GM12878 (cell line): Measurements from ENCODE around the gene MYOCD. TPM values are rescaled to one million over a fixed set of nuclear protein-coding genes. Genes with fewer than 3 reads are reported as not detected.

Experiments
- ATAC-seq: fragments of 200-7000 bp; cut with Tn5 transposase; 3 replicates; pipeline ENCODE4 v1.9.1; 2020; ENCODE audit warnings: mild to moderate bottlenecking, moderate library complexity
- BruUV-seq: library from RNA; stranded (reverse); fragments of 400-500 nt; replicated peaks from 2 replicates; lab custom pipeline; 2021; lab: Mats Ljungman, UMichigan
- CTCF ChIA-PET: fragments of 300-600 bp; sonication (Branson Sonifier 250); formaldehyde crosslinking; extraction: SDS; loops from one replicate; lab custom pipeline; 2021; ENCODE audit warnings: inconsistent platforms; lab: Yijun Ruan, JAX
- POLR2A ChIA-PET: fragments of 350-600 bp; formaldehyde crosslinking; extraction: SDS; loops from one replicate; lab custom pipeline; 2021; ENCODE audit warnings: inconsistent platforms; lab: Charles Lee
- RAD21 ChIA-PET: fragments of 300-600 bp; sonication (Branson Sonifier 250); formaldehyde crosslinking; loops from one replicate; lab custom pipeline; 2023; ENCODE audit warnings: antibody characterized with exemption; ENCODE audit not compliant: unreplicated experiment; lab: Charles Lee
- SMC1A ChIA-PET: fragments of 300-600 bp; sonication (Branson Sonifier 250); formaldehyde crosslinking; loops from one replicate; lab custom pipeline; 2023; ENCODE audit not compliant: unreplicated experiment, uncharacterized antibody; lab: Charles Lee
- DNase-seq: peaks from one replicate; pipeline ENCODE4 v3.0.0-alpha.2; 2011; ENCODE audit warnings: low read depth, low spot score
- FAIRE-seq: peaks from 3 replicates; lab custom pipeline; 2011; peaks lifted over from hg19 to GRCh38; lab: Jason Lieb, UNC
- H2AFZ ChIP-seq: 2 replicates; pipeline ENCODE4 v1.6.0; 2011; ENCODE audit warnings: low read depth, low read length, control low read depth; ENCODE audit not compliant: control insufficient read depth
- H3K27ac ChIP-seq: 2 replicates; pipeline ENCODE4 v1.5.1; 2011; ENCODE audit warnings: control low read depth; ENCODE audit not compliant: control insufficient read depth, insufficient read depth
- H3K27me3 ChIP-seq, 2 experiments: replicated peaks in 1 of 2; 2 replicates each; pipeline versions ENCODE4 v1.6.0 to v1.6.1; 2011; ENCODE audit warnings: low read length in 1 of 2; ENCODE audit not compliant: control insufficient read depth in 2 of 2, insufficient read depth in 2 of 2
- H3K36me3 ChIP-seq, 2 experiments: 2 replicates each; pipeline ENCODE4 v1.5.1; 2011; ENCODE audit warnings: low read length in 1 of 2; ENCODE audit not compliant: control insufficient read depth in 2 of 2, insufficient read depth in 2 of 2
- H3K4me1 ChIP-seq: 2 replicates; pipeline ENCODE4 v1.6.1; 2011; ENCODE audit warnings: mild to moderate bottlenecking, low read length, moderate library complexity, mixed read lengths; ENCODE audit not compliant: control insufficient read depth, insufficient read depth
- H3K4me2 ChIP-seq: 2 replicates; pipeline ENCODE4 v1.6.0; 2011; ENCODE audit warnings: control low read depth; ENCODE audit not compliant: control insufficient read depth, insufficient read depth
- H3K4me3 ChIP-seq: fragments of 200-600 bp; sonication (generic); 2 replicates; pipeline ENCODE4 v1.5.1; 2016
- H3K79me2 ChIP-seq: 2 replicates; pipeline ENCODE4 v1.6.0; 2011; ENCODE audit warnings: low read length; ENCODE audit not compliant: control insufficient read depth, insufficient read depth
- H3K9ac ChIP-seq: 2 replicates; pipeline ENCODE4 v1.8.0; 2011; ENCODE audit warnings: low read length, control low read depth, mixed read lengths; ENCODE audit not compliant: control insufficient read depth, insufficient read depth
- H3K9me3 ChIP-seq: replicated peaks from 3 replicates; pipeline ENCODE4 v1.5.1; 2011; ENCODE audit warnings: mild to moderate bottlenecking, low read length; ENCODE audit not compliant: control insufficient read depth, insufficient read depth
- H4K20me1 ChIP-seq: 2 replicates; pipeline ENCODE4 v1.6.0; 2011; ENCODE audit not compliant: control insufficient read depth, insufficient read depth
- ASH2L ChIP-seq: fragments of 300-600, 200-600 bp; sonication (generic); IDR thresholded peaks from 2 replicates; pipeline ENCODE4 v1.6.1; 2017; ENCODE audit warnings: low read depth, mild to moderate bottlenecking, borderline replicate concordance
- BMI1 ChIP-seq: fragments of 450-650 bp; IDR thresholded peaks from 2 replicates; pipeline ENCODE4 v1.6.1; 2016; ENCODE audit warnings: mild to moderate bottlenecking, moderate library complexity, borderline replicate concordance
- IKZF2 ChIP-seq, 2 experiments: fragments of 450-650 bp; IDR thresholded peaks; 2 replicates each; pipeline ENCODE4 v1.6.1; 2017; ENCODE audit warnings: mild to moderate bottlenecking in 2 of 2, moderate library complexity in 2 of 2
- MYC ChIP-seq: IDR thresholded peaks from 2 replicates; pipeline ENCODE4 v1.6.1; 2011; ENCODE audit warnings: mild to moderate bottlenecking, low read length, moderate library complexity, inconsistent platforms; ENCODE audit not compliant: insufficient read depth, insufficient replicate concordance, insufficient read length, severe bottlenecking
- RELA ChIP-seq: fragments of 450-650 bp; IDR thresholded peaks from 2 replicates; pipeline ENCODE4 v1.8.0; 2014; ENCODE audit warnings: borderline replicate concordance; ENCODE audit not compliant: partially characterized antibody
- SMARCA5 ChIP-seq: fragments of 450-650 bp; IDR thresholded peaks from 2 replicates; pipeline ENCODE4 v1.6.1; 2017; ENCODE audit warnings: mild to moderate bottlenecking
- SUZ12 ChIP-seq: fragments of 200-600 bp; sonication (generic); IDR thresholded peaks from one replicate; pipeline ENCODE4 v1.6.1; 2018; ENCODE audit warnings: antibody characterized with exemption, mild to moderate bottlenecking; ENCODE audit not compliant: unreplicated experiment
- WGBS: methylation state at CpG from one replicate; pipeline ENCODE4 v1.1.6; 2016; ENCODE audit warnings: low lambda C conversion rate; ENCODE audit not compliant: insufficient replicate concordance, insufficient coverage; ENCODE audit errors: missing lambda C conversion rate; 5-methylcytosine and 5-hydroxymethylcytosine counted together
- in situ Hi-C: fragments of 300-500 bp; cut with MboI; formaldehyde crosslinking; loops from 9 replicates; pipeline ENCODE4 v1.14.3; 2018; ENCODE audit warnings: mixed read lengths
- intact Hi-C: fragments of 100-400 bp; cut with micrococcal nuclease; formaldehyde crosslinking; loops from one replicate; pipeline ENCODE4 v1.14.2; 2022; ENCODE audit not compliant: unreplicated experiment
- polyA plus RNA-seq, 11 experiments: library from polyadenylated mRNA; depleted of rRNA in 4 of 11; unstranded in 6 of 11; stranded (reverse) in 5 of 11; fragments of >200 nt; fragmentation: Nextera tagmentation in 4 of 11; fragmentation: Illumina TruSeq in 1 of 11; extraction: Ambion mirVana in 4 of 11; extraction: Trizol in 1 of 11; gene quantifications; 1 replicate in 1 of 11; 2 replicates in 10 of 11; pipeline versions ENCODE4 v1.2.1 to v1.2.3, GENCODE V29; 2011 to 2016; ENCODE audit warnings: inconsistent platforms in 2 of 11, missing spikeins in 2 of 11, low read depth in 1 of 11
- total RNA-seq, 4 experiments: library from RNA; depleted of rRNA in 3 of 4; stranded (reverse); fragments of >200 nt in 3 of 4; fragmentation: Illumina TruSeq in 1 of 4; extraction: Trizol in 1 of 4; gene quantifications; 2 replicates each; pipeline versions ENCODE4 v1.2.1 to v1.2.3, GENCODE V29; 2013 to 2021
- TF ChIP-seq, protein P1 (sequence below): fragments of 450-650 bp; formaldehyde crosslinking; IDR thresholded peaks from 2 replicates; pipeline ENCODE4 v1.4.0; 2020; ENCODE audit warnings: mild to moderate bottlenecking, moderate library complexity

Gene MYOCD
- total and polyA plus RNA-seq, 10 of the 15 experiments (the other 5 are each of a cell fraction or from before 2014, with no cell fraction given): not detected

DNA sequence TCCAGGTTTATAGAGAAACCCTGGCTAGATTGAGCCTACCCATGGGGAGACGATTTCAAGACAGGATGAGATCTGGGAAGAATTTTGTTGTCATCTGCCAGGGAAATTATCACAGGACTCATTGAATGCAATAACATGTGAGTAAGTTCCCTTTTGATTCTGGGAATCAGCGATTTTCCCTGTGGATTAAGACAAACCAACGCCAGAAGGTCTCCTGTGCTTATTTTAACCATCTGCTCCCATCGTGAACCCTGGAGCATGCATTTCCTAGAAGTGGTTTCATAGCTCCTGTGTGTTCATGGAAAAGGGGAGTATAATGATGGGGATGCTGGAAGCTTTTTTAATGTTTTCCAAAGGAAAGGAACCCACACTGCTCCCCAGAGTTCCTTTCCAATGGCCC, 102.6 kb downstream of the MYOCD start:
- BruUV-seq: no TSS peak
- CTCF ChIA-PET: no interaction called here
- no peak for TF ChIP-seq RELA
- TF ChIP-seq ASH2L: no peak
- TF ChIP-seq, protein P1, sequence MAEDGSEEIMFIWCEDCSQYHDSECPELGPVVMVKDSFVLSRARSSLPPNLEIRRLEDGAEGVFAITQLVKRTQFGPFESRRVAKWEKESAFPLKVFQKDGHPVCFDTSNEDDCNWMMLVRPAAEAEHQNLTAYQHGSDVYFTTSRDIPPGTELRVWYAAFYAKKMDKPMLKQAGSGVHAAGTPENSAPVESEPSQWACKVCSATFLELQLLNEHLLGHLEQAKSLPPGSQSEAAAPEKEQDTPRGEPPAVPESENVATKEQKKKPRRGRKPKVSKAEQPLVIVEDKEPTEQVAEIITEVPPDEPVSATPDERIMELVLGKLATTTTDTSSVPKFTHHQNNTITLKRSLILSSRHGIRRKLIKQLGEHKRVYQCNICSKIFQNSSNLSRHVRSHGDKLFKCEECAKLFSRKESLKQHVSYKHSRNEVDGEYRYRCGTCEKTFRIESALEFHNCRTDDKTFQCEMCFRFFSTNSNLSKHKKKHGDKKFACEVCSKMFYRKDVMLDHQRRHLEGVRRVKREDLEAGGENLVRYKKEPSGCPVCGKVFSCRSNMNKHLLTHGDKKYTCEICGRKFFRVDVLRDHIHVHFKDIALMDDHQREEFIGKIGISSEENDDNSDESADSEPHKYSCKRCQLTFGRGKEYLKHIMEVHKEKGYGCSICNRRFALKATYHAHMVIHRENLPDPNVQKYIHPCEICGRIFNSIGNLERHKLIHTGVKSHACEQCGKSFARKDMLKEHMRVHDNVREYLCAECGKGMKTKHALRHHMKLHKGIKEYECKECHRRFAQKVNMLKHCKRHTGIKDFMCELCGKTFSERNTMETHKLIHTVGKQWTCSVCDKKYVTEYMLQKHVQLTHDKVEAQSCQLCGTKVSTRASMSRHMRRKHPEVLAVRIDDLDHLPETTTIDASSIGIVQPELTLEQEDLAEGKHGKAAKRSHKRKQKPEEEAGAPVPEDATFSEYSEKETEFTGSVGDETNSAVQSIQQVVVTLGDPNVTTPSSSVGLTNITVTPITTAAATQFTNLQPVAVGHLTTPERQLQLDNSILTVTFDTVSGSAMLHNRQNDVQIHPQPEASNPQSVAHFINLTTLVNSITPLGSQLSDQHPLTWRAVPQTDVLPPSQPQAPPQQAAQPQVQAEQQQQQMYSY (CRISPR knock-in tag): no peak
- no peak for TF ChIP-seq BMI1
- TF ChIP-seq IKZF2 (IDR thresholded peaks at IDR 0.05): no peak
- TF ChIP-seq MYC: no peak
- no peak for TF ChIP-seq SMARCA5
- TF ChIP-seq SUZ12: no peak
- TF ChIP-seq, all 136 proteins: peak for 0

More for the DNA sequence above, 102.6 kb downstream of the MYOCD start:
- H3K36me3 ChIP-seq: no peaks in the 10 kb centered on the region
- RAD21 ChIA-PET: no interaction called here
- H3K4me2 ChIP-seq: no peak overlapping the region
- H2AFZ ChIP-seq: no peak overlapping the region
- POLR2A ChIA-PET: no interaction called here
- ATAC-seq: no peak
- in situ Hi-C loops: loop anchor here (25.0 kb wide), 1 partner anchor 1481 kb away; no protein-coding TSS in a partner anchor
- SMC1A ChIA-PET: no interaction called here
- H3K27me3 ChIP-seq: no peaks in the 10 kb centered on the region; a peak in 1 of 4 replicates
- H4K20me1 ChIP-seq: no peaks in the 10 kb centered on the region
- H3K27ac ChIP-seq: no peak overlapping the region
- FAIRE-seq: no peak
- H3K9me3 ChIP-seq: no peaks in the 10 kb centered on the region
- no peaks in the 10 kb centered on the region; the same call in 1 of the 2 replicates for H3K4me1 ChIP-seq
- intact Hi-C loops: no loop called here
- no peak for DNase-seq
- H3K4me3 ChIP-seq: no peak overlapping the region
- H3K9ac ChIP-seq: no peak overlapping the region
- H3K79me2 ChIP-seq: no peaks in the 10 kb centered on the region
- WGBS: 4% methylated on average over 4 of the region's 4 CpGs
